Smooth muscle cell (in vitro differentiated cells): ENCODE measurements around the gene ADK. TPM values are rescaled to one million over a fixed set of nuclear protein-coding genes. Genes with fewer than 3 reads are reported as not detected.
"Not testable (repeated sequence)": the region's sequence is repeated elsewhere in the genome, so short reads cannot be mapped to it uniquely, and the experiment has no call there.

Experiments
- DNase-seq: peaks from one replicate; lab custom pipeline; 2025; ENCODE audit not compliant: unreplicated experiment; lab: John Stamatoyannopoulos, UW
- H2AFZ ChIP-seq: fragments of 200-600 bp; sonication (generic); 2 replicates; pipeline ENCODE4 v1.6.0; 2016; ENCODE audit warnings: antibody characterized with exemption, low read depth, mild to moderate bottlenecking
- H3F3A ChIP-seq: fragments of 200-600 bp; sonication (generic); 2 replicates; pipeline ENCODE4 v1.6.0; 2017; ENCODE audit warnings: antibody characterized with exemption, low read depth
- H3K27ac ChIP-seq: fragments of 200-600 bp; sonication (generic); 2 replicates; pipeline ENCODE4 v1.5.1; 2016; ENCODE audit warnings: low read depth, mild to moderate bottlenecking
- H3K27me3 ChIP-seq: fragments of 200-600 bp; sonication (generic); 2 replicates; pipeline ENCODE4 v1.6.1; 2016; ENCODE audit warnings: low read depth, mild to moderate bottlenecking
- H3K36me3 ChIP-seq: fragments of 200-600 bp; sonication (generic); 2 replicates; pipeline ENCODE4 v1.5.1; 2016; ENCODE audit warnings: low read depth
- H3K4me1 ChIP-seq: fragments of 200-600 bp; sonication (generic); 2 replicates; pipeline ENCODE4 v1.5.1; 2016; ENCODE audit warnings: low read depth
- H3K4me2 ChIP-seq: fragments of 200-600 bp; sonication (generic); 2 replicates; pipeline ENCODE4 v1.6.0; 2016; ENCODE audit warnings: mild to moderate bottlenecking
- H3K4me3 ChIP-seq: fragments of 200-600 bp; sonication (generic); 2 replicates; pipeline ENCODE4 v1.5.1; 2016; ENCODE audit warnings: mild to moderate bottlenecking
- H3K79me2 ChIP-seq: fragments of 200-600 bp; sonication (generic); 2 replicates; pipeline ENCODE4 v1.6.0; 2016; ENCODE audit warnings: low read depth, mild to moderate bottlenecking
- H3K9ac ChIP-seq: fragments of 200-600 bp; sonication (generic); 2 replicates; pipeline ENCODE4 v1.6.0; 2016; ENCODE audit warnings: low read depth
- H3K9me3 ChIP-seq: fragments of 200-600 bp; sonication (generic); replicated peaks from 2 replicates; pipeline ENCODE4 v1.5.1; 2016; ENCODE audit warnings: low read depth
- H4K20me1 ChIP-seq: fragments of 200-600 bp; sonication (generic); 2 replicates; pipeline ENCODE4 v1.6.0; 2016; ENCODE audit warnings: low read depth
- WGBS: methylation state at CpG from one replicate; pipeline ENCODE4 v1.1.7; 2016; ENCODE audit warnings: low lambda C conversion rate; 5-methylcytosine and 5-hydroxymethylcytosine counted together
- polyA plus RNA-seq: library from polyadenylated mRNA; unstranded; fragments of >200 nt; fragmentation: Nextera tagmentation; extraction: Ambion mirVana; gene quantifications from 2 replicates; pipeline ENCODE4 v1.2.1, GENCODE V29; 2016
- total RNA-seq: library from RNA; depleted of rRNA; stranded (reverse); fragments of >200 nt; gene quantifications from 2 replicates; pipeline ENCODE4 v1.2.3, GENCODE V29; 2014
- TF ChIP-seq, protein P1 (sequence below): fragments of 200-600 bp; sonication (generic); IDR thresholded peaks from 2 replicates; pipeline ENCODE4 v1.5.1; 2017; ENCODE audit warnings: borderline replicate concordance, mild to moderate bottlenecking, antibody characterized with exemption; ENCODE audit not compliant: insufficient read depth, poor library complexity, severe bottlenecking

ADK gene
- total and polyA plus RNA-seq, 2 experiments from 2014 or later = 19.4 to 25.1 TPM

DNA sequence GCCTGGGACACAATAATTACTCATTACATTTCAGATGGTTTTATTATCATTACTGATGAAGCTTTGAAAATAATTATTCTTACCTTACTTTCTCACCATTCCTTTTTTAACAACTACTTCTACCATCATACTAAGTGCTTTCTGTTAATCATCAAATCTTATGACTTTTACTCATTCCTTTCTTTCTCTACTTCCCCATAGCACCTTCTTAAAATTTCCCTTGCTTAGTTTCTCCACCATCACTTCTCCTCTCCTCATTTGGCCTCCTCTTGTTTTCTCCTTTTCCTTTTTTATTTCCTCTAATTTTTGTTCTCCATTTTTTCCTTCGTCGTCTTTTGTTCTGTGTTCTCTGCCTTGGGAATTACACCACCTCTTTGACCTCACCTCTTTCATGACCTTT lies 372.2 kb downstream of the ADK start:
- DNase-seq = no peak
- Histone ChIP-seq H3K27me3 (no peaks in the 10 kb centered on the region), H3K27ac (no peak overlapping the region), H3K4me3 (no peak overlapping the region), H4K20me1 (no peaks in the 10 kb centered on the region), H3K36me3 (no peaks in the 10 kb centered on the region), H3K4me2 (no peak overlapping the region), H3K9ac (no peak overlapping the region), H2AFZ (no peak overlapping the region), H3K9me3 (no peaks in the 10 kb centered on the region), H3F3A (no peaks in the 10 kb centered on the region), H3K79me2 (no peaks in the 10 kb centered on the region), H3K4me1 (no peaks in the 10 kb centered on the region)
- WGBS = 98% methylated on average over 2 of the region's 2 CpGs
- TF ChIP-seq, protein P1, sequence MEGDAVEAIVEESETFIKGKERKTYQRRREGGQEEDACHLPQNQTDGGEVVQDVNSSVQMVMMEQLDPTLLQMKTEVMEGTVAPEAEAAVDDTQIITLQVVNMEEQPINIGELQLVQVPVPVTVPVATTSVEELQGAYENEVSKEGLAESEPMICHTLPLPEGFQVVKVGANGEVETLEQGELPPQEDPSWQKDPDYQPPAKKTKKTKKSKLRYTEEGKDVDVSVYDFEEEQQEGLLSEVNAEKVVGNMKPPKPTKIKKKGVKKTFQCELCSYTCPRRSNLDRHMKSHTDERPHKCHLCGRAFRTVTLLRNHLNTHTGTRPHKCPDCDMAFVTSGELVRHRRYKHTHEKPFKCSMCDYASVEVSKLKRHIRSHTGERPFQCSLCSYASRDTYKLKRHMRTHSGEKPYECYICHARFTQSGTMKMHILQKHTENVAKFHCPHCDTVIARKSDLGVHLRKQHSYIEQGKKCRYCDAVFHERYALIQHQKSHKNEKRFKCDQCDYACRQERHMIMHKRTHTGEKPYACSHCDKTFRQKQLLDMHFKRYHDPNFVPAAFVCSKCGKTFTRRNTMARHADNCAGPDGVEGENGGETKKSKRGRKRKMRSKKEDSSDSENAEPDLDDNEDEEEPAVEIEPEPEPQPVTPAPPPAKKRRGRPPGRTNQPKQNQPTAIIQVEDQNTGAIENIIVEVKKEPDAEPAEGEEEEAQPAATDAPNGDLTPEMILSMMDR = no peak

DNA sequence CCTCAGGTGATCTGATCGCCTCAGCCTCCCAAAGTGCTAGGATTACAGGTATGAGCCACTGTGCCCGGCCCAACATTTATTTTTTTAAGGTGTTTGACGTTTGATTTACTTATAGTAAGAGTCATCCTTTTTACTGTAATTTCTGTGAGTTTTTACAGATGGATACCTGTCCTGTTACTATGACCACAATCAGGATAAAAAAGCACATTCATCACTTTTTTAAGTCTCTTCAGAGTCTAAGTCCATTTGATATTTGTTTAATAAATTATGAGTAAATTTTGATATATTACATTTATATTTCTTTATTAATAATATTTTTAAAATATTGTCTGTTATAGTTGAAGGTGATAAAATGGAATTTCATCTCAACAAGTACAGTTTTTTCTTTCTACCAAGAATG lies 374.9 kb downstream of the ADK start:
- Histone ChIP-seq H3K27me3 (no peaks in the 10 kb centered on the region), H3K27ac (no peak overlapping the region), H2AFZ (no peak overlapping the region), H3F3A (no peaks in the 10 kb centered on the region), H3K4me1 (no peaks in the 10 kb centered on the region), H3K9me3 (no peaks in the 10 kb centered on the region), H3K9ac (no peak overlapping the region), H3K36me3 (no peaks in the 10 kb centered on the region), H3K4me2 (no peak overlapping the region), H3K4me3 (no peak overlapping the region), H4K20me1 (no peaks in the 10 kb centered on the region), H3K79me2 (no peaks in the 10 kb centered on the region)
- 96% methylated on average over 3 of the region's 3 CpGs for WGBS
- TF ChIP-seq, protein P1 = no peak
- no peak for DNase-seq

- H2AFZ ChIP-seq, H3K4me3 ChIP-seq, H3K4me2 ChIP-seq, H3K27me3 ChIP-seq, DNase-seq, H3K4me1 ChIP-seq, H3K36me3 ChIP-seq, H3K9ac ChIP-seq, H3K9me3 ChIP-seq, H3K27ac ChIP-seq, H3F3A ChIP-seq, H3K79me2 ChIP-seq, H4K20me1 ChIP-seq: not testable (repeated sequence)
- WGBS = 89% methylated on average over 5 of the region's 5 CpGs
Measured at GRCh38 chr10:74527611-74528010, 376.6 kb downstream of the ADK start.

DNA sequence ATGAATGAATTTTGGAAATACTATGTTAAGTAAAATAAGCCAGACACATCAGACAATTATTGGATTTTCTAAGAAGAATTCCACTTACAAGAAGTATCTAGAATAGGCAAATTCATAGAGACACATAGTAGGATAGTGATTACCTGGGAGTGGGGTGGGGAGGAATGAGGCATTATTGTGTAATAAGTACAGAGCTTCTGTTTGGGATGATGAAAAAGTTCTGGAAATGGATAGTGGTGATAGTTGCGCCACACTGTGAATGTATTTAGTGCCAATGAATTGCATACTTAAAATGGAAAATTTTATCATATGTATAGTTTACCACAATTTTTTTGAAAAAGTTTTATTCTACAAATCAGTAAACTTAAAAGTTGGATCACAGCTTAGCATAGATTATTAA lies 378.2 kb downstream of the ADK start:
- Histone ChIP-seq H3K79me2 (no peaks in the 10 kb centered on the region), H2AFZ (no peak overlapping the region), H3K4me2 (no peak overlapping the region), H3K36me3 (no peaks in the 10 kb centered on the region), H3K27me3 (no peaks in the 10 kb centered on the region), H3K4me1 (no peaks in the 10 kb centered on the region), H3F3A (no peaks in the 10 kb centered on the region), H4K20me1 (no peaks in the 10 kb centered on the region), H3K4me3 (no peak overlapping the region), H3K9me3 (no peaks in the 10 kb centered on the region), H3K27ac (no peak overlapping the region), H3K9ac (no peak overlapping the region)
- WGBS = 100% methylated on average over 1 of the region's 1 CpG
- TF ChIP-seq, protein P1 = no peak
- no peak for DNase-seq
